ENCODE measurements around the gene NFILZ. TPM values are rescaled to one million over a fixed set of nuclear protein-coding genes. Genes with fewer than 3 reads are reported as not detected.

The NFILZ gene
- total RNA-seq, 4 donors from 2014 or later: not detected

- DNase-seq (ENCODE audit: low spot score): no peak
- ATAC-seq (ENCODE audit: low FRiP score): no peak
- TF ChIP-seq CTCF (IDR thresholded peaks at IDR 0.05): no peak
Observed at GRCh38 chr19:8611391-8611876, 19.0 kb upstream of the NFILZ start.

GRCh38 chr19:8611877-8612806 is 18.3 kb upstream of the NFILZ start:
- ATAC-seq (ENCODE audit: low FRiP score): peak; percentile 39
- TF ChIP-seq CTCF (IDR thresholded peaks at IDR 0.05): no peak

GRCh38 chr19:8612807-8613171 is 17.6 kb upstream of the NFILZ start:
- no peak for DNase-seq (ENCODE audit: low spot score)
- ATAC-seq (ENCODE audit: low FRiP score): no peak
- TF ChIP-seq CTCF (IDR thresholded peaks at IDR 0.05): no peak

More at GRCh38 chr19:8611877-8612806, 18.3 kb upstream of the NFILZ start:
- DNase-seq (ENCODE audit: low spot score): peak; percentile 36

GRCh38 chr19:8614455-8614854 is 16.0 kb upstream of the NFILZ start:
- no peak for DNase-seq (ENCODE audit: low spot score)
- no peak for ATAC-seq (ENCODE audit: low FRiP score)
- no peak for TF ChIP-seq CTCF (IDR thresholded peaks at IDR 0.05)

GRCh38 chr19:8615024-8615423 is 15.4 kb upstream of the NFILZ start:
- no peak for TF ChIP-seq CTCF (IDR thresholded peaks at IDR 0.05)
- DNase-seq (ENCODE audit: low spot score): no peak
- ATAC-seq (ENCODE audit: low FRiP score): no peak

- DNase-seq (ENCODE audit: low spot score): peak; percentile 32
Observed at GRCh38 chr19:8615813-8616596, 14.4 kb upstream of the NFILZ start.

More at GRCh38 chr19:8615813-8616596, 14.4 kb upstream of the NFILZ start:
- ATAC-seq (ENCODE audit: low FRiP score): peak; percentile 30
- TF ChIP-seq CTCF (IDR thresholded peaks at IDR 0.05): peak in 2 of 3 donors; percentile 7 to 77

Data from omental fat pad (tissue), 4 donors.